ENCODE results near the gene DUSP28. TPM values are rescaled to one million over a fixed set of nuclear protein-coding genes. Genes with fewer than 3 reads are reported as not detected.

DUSP28 gene
- total RNA-seq, result 1 to 10 TPM; 1.7 to 5.5 TPM

GRCh38 chr2:240560084-240560479 is at the start of gene DUSP28:
TSS of gene DUSP28 (plus strand) at chr2:240560357. CDS start at chr2:240560685, 328 bp downstream.

GRCh38 chr2:240557808-240558207 is 2.3 kb upstream of the DUSP28 start, which contains the start of gene ANKMY1:
TSS of gene ANKMY1 (minus strand) at chr2:240557988. CDS start at chr2:240557335, 653 bp downstream.

GRCh38 chr2:240567872-240568677 is 7.9 kb downstream of the DUSP28 start, which contains the start of gene RNPEPL1:
TSS of gene RNPEPL1 (plus strand) at chr2:240568484. CDS start at chr2:240568587, 103 bp downstream.

GRCh38 chr2:240586198-240586918 is 26.2 kb downstream of the DUSP28 start, which contains the start of gene CAPN10:
TSS of gene CAPN10 (plus strand) at chr2:240586734. CDS start at chr2:240586912, 178 bp downstream.

Other genes starting within 250 kb of the DUSP28 start
- gene GPC1, start 124.7 kb upstream of the DUSP28 start, total RNA-seq, result 10 to 100 TPM; 20.0 to 29.6 TPM
- 1 to 10 TPM; 4.7 to 6.2 TPM for gene ANKMY1, start 2.4 kb upstream of the DUSP28 start, total RNA-seq
- gene RNPEPL1, start 8.1 kb downstream of the DUSP28 start, total RNA-seq, result 10 to 100 TPM; 18.6 to 18.9 TPM
- 10 to 100 TPM; 15.7 to 17.9 TPM for gene CAPN10, start 26.4 kb downstream of the DUSP28 start, total RNA-seq
- under 1 TPM; under 0.01 to 0.34 TPM for gene GPR35, start 65.1 kb downstream of the DUSP28 start, total RNA-seq
- not detected for gene AQP12B, start 122.5 kb downstream of the DUSP28 start, total RNA-seq
- not detected for gene AQP12A, start 131.5 kb downstream of the DUSP28 start, total RNA-seq